Measurements from ENCODE around the gene PLD1. TPM values are rescaled to one million over a fixed set of nuclear protein-coding genes. Genes with fewer than 3 reads are reported as not detected.

PLD1 gene
- total and polyA plus RNA-seq, 8 donors: 3.4 to 43.0 (median 11.0) TPM

GRCh38 chr3:171646357-171647133 lies 163.7 kb downstream of the PLD1 start:
- no peaks in the 10 kb centered on the region for H3K27me3 ChIP-seq
- TF ChIP-seq POLR2AphosphoS5 (IDR thresholded peaks at IDR 0.05): no peak
- peak in 5 of 7 experiments; percentile 43 to 63 (median 47) for TF ChIP-seq CTCF (IDR thresholded peaks at IDR 0.05)
- TF ChIP-seq EP300 (IDR thresholded peaks at IDR 0.05): no peak
- TF ChIP-seq POLR2A (IDR thresholded peaks at IDR 0.05): no peak
- no peak overlapping the region for H3K4me3 ChIP-seq
- peak in 1 of 2 donors; percentile 73 for DNase-seq
- no peaks in the 10 kb centered on the region for H3K9me3 ChIP-seq
- 37 to 43% (median 40%) methylated on average over 4 of the region's 4 CpGs for WGBS, 5 donors
- intact Hi-C loops (cut with DNase I; ENCODE audit: low total_unique reads): no loop called here
- peaks cover 0 to 11% (median 3%) of the 10 kb centered on the region in 4 donors for H3K36me3 ChIP-seq
- H3K4me1 ChIP-seq: peaks cover 0 to 6% (median 0%) of the 10 kb centered on the region in 4 donors
- no peak overlapping the region for H3K27ac ChIP-seq

- 79 to 84% (median 82%) methylated on average over 8 of the region's 8 CpGs for WGBS, 5 donors
- H3K36me3 ChIP-seq: peaks cover 0 to 21% (median 3%) of the 10 kb centered on the region in 4 donors
- no peak overlapping the region for H3K4me3 ChIP-seq
- H3K9me3 ChIP-seq: no peaks in the 10 kb centered on the region
- no peaks in the 10 kb centered on the region for H3K27me3 ChIP-seq
- intact Hi-C loops (cut with DNase I; ENCODE audit: low total_unique reads): no loop called here
- no peak for TF ChIP-seq POLR2A (IDR thresholded peaks at IDR 0.05)
- TF ChIP-seq POLR2AphosphoS5 (IDR thresholded peaks at IDR 0.05): no peak
- TF ChIP-seq CTCF (IDR thresholded peaks at IDR 0.05): no peak
- TF ChIP-seq EP300 (IDR thresholded peaks at IDR 0.05): no peak
- peaks cover 0 to 6% (median 0%) of the 10 kb centered on the region in 4 donors for H3K4me1 ChIP-seq
- no peak for DNase-seq
- no peak overlapping the region for H3K27ac ChIP-seq
These were observed 165.6 kb downstream of the PLD1 start for GRCh38 chr3:171644681-171645080.

GRCh38 chr3:171643681-171644080 lies 166.6 kb downstream of the PLD1 start:
- 77 to 87% (median 82%) methylated on average over 4 of the region's 4 CpGs for WGBS, 5 donors
- DNase-seq: no peak
- H3K4me1 ChIP-seq: peaks cover 0 to 6% (median 0%) of the 10 kb centered on the region in 4 donors
- no peak for TF ChIP-seq POLR2A (IDR thresholded peaks at IDR 0.05)
- no peak for TF ChIP-seq POLR2AphosphoS5 (IDR thresholded peaks at IDR 0.05)
- no peak for TF ChIP-seq EP300 (IDR thresholded peaks at IDR 0.05)
- no peak for TF ChIP-seq CTCF (IDR thresholded peaks at IDR 0.05)
- no peaks in the 10 kb centered on the region for H3K9me3 ChIP-seq
- intact Hi-C loops (cut with DNase I; ENCODE audit: low total_unique reads): no loop called here
- H3K27me3 ChIP-seq: no peaks in the 10 kb centered on the region
- peaks cover 0 to 23% (median 4%) of the 10 kb centered on the region in 4 donors for H3K36me3 ChIP-seq
- no peak overlapping the region for H3K27ac ChIP-seq
- H3K4me3 ChIP-seq: no peak overlapping the region

- TF ChIP-seq POLR2AphosphoS5 (IDR thresholded peaks at IDR 0.05) (no peak), EP300 (IDR thresholded peaks at IDR 0.05) (no peak), POLR2A (IDR thresholded peaks at IDR 0.05) (no peak), CTCF (IDR thresholded peaks at IDR 0.05) (no peak)
- WGBS, 5 donors: 53 to 69% (median 63%) methylated on average over 2 of the region's 2 CpGs
- H3K27me3 ChIP-seq: no peaks in the 10 kb centered on the region
- intact Hi-C loops (cut with DNase I; ENCODE audit: low total_unique reads): no loop called here
- no peak overlapping the region for H3K4me3 ChIP-seq
- H3K4me1 ChIP-seq: peaks cover 0 to 6% (median 0%) of the 10 kb centered on the region in 4 donors
- no peaks in the 10 kb centered on the region for H3K9me3 ChIP-seq
- H3K27ac ChIP-seq: no peak overlapping the region
- peaks cover 0 to 30% (median 5%) of the 10 kb centered on the region in 4 donors for H3K36me3 ChIP-seq
- no peak for DNase-seq
These were observed 167.2 kb downstream of the PLD1 start for GRCh38 chr3:171643033-171643432.
